Chondrocyte (in vitro differentiated cells): Measurements from ENCODE around the gene CAMLG. TPM values are rescaled to one million over a fixed set of nuclear protein-coding genes. Genes with fewer than 3 reads are reported as not detected.
A peak's percentile ranks its signal among the peaks of the same experiment; 100 is the strongest.

ENCODE experiments used
- DNase-seq: peaks from one replicate; pipeline ENCODE4 v3.0.0; 2021; ENCODE audit warnings: mixed read lengths, low spot score
- H3K27ac Mint-ChIP-seq: one replicate; pipeline ENCODE4 v1.8.0; 2021; ENCODE audit warnings: mild to moderate bottlenecking, moderate library complexity, mixed read lengths; ENCODE audit not compliant: unreplicated experiment
- H3K27me3 Mint-ChIP-seq: 2 replicates; pipeline ENCODE4 v1.8.0; 2021; ENCODE audit warnings: low read depth, mixed read lengths
- H3K36me3 Mint-ChIP-seq: 2 replicates; pipeline ENCODE4 v1.8.0; 2021; ENCODE audit warnings: low read depth, mixed read lengths
- H3K4me1 Mint-ChIP-seq: 2 replicates; pipeline ENCODE4 v1.8.0; 2021; ENCODE audit warnings: low read depth, mild to moderate bottlenecking, mixed read lengths
- H3K4me3 Mint-ChIP-seq: one replicate; pipeline ENCODE4 v1.8.0; 2021; ENCODE audit warnings: mild to moderate bottlenecking, moderate library complexity, mixed read lengths; ENCODE audit not compliant: unreplicated experiment
- H3K9me3 Mint-ChIP-seq: 2 replicates; pipeline ENCODE4 v1.8.0; 2021; ENCODE audit warnings: low read depth, mixed read lengths
- total RNA-seq: library from RNA; stranded (reverse); gene quantifications from 3 replicates; pipeline ENCODE4 v1.2.1, GENCODE V29; 2021
- TF ChIP-seq, protein P1 (sequence below): fragments of 200-600 bp; sonication (generic); IDR thresholded peaks from 2 replicates; pipeline ENCODE4 v1.5.0; 2021; ENCODE audit warnings: antibody characterized with exemption, mild to moderate bottlenecking, moderate library complexity

The CAMLG gene
- total RNA-seq, 1 donor from 2014 or later: 41.6 TPM

DNA sequence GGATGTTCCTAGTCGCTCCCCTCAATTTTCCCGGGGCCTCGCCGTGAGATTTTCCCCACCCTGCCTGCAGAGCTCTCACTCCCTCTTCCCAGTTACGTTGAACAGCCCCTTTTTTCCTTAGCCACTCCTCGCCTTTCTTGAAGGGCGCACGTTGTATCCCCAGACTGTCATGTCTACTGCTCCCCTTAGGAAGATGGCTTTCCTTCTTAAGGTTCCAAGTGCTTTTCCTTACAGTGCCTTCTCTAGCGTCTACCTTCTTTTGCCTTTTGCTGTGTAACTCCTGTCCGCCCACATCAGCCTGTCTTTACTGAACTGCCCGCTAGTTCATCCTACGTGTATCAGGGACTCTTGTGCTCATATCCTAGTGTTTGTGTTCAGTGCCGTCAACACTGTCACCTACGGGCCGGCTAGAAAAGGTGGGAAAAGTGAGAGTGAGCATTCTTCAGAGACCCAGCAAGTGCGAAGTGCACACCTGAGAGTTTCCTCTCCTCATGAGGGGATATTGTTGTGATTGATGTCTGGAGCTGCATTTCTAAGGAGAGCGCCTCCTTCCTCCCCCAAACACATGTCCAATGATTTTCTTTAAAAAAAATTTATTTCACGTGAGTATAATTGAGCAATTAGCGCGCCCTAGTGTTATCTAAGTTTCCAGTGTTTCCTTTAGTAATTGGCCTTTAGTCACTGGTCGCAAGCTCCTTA, 764 bp downstream of the CAMLG start:
- peaks cover 19% of the 10 kb centered on the region for H3K4me1 Mint-ChIP-seq
- TF ChIP-seq, protein P1, sequence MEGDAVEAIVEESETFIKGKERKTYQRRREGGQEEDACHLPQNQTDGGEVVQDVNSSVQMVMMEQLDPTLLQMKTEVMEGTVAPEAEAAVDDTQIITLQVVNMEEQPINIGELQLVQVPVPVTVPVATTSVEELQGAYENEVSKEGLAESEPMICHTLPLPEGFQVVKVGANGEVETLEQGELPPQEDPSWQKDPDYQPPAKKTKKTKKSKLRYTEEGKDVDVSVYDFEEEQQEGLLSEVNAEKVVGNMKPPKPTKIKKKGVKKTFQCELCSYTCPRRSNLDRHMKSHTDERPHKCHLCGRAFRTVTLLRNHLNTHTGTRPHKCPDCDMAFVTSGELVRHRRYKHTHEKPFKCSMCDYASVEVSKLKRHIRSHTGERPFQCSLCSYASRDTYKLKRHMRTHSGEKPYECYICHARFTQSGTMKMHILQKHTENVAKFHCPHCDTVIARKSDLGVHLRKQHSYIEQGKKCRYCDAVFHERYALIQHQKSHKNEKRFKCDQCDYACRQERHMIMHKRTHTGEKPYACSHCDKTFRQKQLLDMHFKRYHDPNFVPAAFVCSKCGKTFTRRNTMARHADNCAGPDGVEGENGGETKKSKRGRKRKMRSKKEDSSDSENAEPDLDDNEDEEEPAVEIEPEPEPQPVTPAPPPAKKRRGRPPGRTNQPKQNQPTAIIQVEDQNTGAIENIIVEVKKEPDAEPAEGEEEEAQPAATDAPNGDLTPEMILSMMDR: peak; percentile 37
- peak overlapping the region; percentile 98 for H3K27ac Mint-ChIP-seq
- no peaks in the 10 kb centered on the region for H3K36me3 Mint-ChIP-seq
- H3K4me3 Mint-ChIP-seq: peak overlapping the region; percentile 99
- H3K9me3 Mint-ChIP-seq: no peaks in the 10 kb centered on the region
- H3K27me3 Mint-ChIP-seq: no peaks in the 10 kb centered on the region
- peak; percentile 41 for DNase-seq

DNA sequence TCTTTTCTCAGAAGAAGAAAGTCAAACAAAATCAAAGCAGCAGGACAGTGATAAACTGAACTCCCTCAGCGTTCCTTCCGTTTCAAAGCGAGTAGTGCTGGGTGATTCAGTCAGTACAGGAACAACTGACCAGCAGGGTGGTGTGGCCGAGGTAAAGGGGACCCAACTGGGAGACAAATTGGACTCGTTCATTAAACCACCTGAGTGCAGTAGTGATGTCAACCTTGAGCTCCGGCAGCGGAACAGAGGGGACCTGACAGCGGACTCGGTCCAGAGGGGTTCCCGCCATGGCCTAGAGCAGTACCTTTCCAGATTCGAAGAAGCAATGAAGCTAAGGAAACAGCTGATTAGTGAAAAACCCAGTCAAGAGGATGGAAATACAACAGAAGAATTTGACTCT, 2.7 kb downstream of the CAMLG start:
- TF ChIP-seq, protein P1: no peak
- no peak overlapping the region for H3K27ac Mint-ChIP-seq
- H3K4me3 Mint-ChIP-seq: no peak overlapping the region
- peaks cover 19% of the 10 kb centered on the region for H3K4me1 Mint-ChIP-seq
- peak; percentile 53 for DNase-seq
- H3K27me3 Mint-ChIP-seq: no peaks in the 10 kb centered on the region
- no peaks in the 10 kb centered on the region for H3K9me3 Mint-ChIP-seq
- no peaks in the 10 kb centered on the region for H3K36me3 Mint-ChIP-seq

DNA sequence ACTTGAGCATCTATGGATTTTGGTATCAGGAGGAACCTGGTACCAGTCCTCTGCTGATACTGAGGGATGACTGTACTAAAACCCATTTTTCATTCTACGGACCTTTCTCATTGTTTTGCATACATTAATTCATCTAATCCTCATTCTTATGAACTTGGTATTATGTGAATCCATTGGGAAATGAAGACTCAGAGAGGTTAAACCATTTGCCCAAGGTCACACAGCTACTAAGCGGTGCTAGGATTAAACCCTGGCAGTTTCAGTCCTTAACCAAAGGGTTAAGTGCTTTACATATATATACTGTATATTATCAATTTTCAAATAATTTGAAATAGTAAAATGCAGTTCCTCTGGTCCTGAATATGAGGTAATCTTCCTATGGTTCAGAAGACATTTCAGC, 3.8 kb downstream of the CAMLG start:
- no peak for DNase-seq
- H3K27ac Mint-ChIP-seq: no peak overlapping the region
- H3K27me3 Mint-ChIP-seq: no peaks in the 10 kb centered on the region

DNA sequence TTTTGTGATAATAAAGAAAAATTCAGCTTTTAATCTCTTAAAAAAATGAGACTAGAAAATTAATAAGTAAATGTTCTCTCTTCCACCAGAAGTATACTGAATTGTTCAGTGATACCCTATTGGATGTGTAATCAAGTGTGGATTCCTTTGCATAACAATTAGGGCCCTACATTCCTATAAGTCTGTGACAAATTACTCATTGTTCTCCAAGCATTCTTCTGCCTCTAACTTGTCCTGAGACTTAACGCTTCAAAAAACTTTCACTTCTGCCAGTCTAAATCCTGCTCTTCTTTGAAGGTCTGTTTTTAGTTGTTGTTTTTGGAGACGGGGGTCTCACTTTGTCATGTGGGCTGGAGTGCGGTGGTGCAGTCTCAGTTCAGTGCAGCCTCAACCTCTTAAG, 11.1 kb downstream of the CAMLG start:
- peaks cover 5% of the 10 kb centered on the region for H3K36me3 Mint-ChIP-seq
- TF ChIP-seq, protein P1: no peak
- H3K27ac Mint-ChIP-seq: no peak overlapping the region
- H3K27me3 Mint-ChIP-seq: no peaks in the 10 kb centered on the region
- no peak overlapping the region for H3K4me3 Mint-ChIP-seq
- H3K9me3 Mint-ChIP-seq: no peaks in the 10 kb centered on the region
- DNase-seq: no peak
- no peaks in the 10 kb centered on the region for H3K4me1 Mint-ChIP-seq

More for the DNA sequence above, 3.8 kb downstream of the CAMLG start:
- peaks cover 19% of the 10 kb centered on the region for H3K4me1 Mint-ChIP-seq
- no peaks in the 10 kb centered on the region for H3K36me3 Mint-ChIP-seq
- TF ChIP-seq, protein P1: no peak
- H3K4me3 Mint-ChIP-seq: no peak overlapping the region
- H3K9me3 Mint-ChIP-seq: no peaks in the 10 kb centered on the region

DNA sequence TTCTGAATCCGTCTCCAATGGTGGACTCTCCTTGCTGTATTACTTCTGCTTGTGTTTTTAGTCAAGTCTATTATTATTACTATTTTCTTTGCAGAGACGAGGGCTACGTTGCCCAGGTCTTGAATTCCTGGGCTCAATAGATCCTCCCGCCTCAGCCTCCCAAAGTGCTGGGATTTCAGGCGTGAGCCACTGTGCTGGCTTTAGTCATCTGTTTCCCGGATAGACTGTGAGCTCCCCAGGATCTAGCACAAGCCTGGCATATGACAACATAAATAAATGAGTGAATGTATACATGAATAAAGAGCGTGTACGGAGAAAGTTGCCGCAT, 19.8 kb downstream of the CAMLG start:
- TF ChIP-seq, protein P1: no peak
- DNase-seq: no peak
- H3K27ac Mint-ChIP-seq: peak overlapping the region; percentile 94
- H3K36me3 Mint-ChIP-seq: no peaks in the 10 kb centered on the region
- peak overlapping the region; percentile 98 for H3K4me3 Mint-ChIP-seq
- peaks cover 31% of the 10 kb centered on the region for H3K4me1 Mint-ChIP-seq
- no peaks in the 10 kb centered on the region for H3K9me3 Mint-ChIP-seq
- H3K27me3 Mint-ChIP-seq: no peaks in the 10 kb centered on the region
